OCI-LY1 (cell line): ENCODE measurements around the gene MYMK.

Experiments used
- H2AFZ ChIP-seq: fragments of 200-600 bp; sonication (generic), shearing (Covaris generic); 2 replicates; pipeline ENCODE4 v1.6.0; 2014; ENCODE audit warnings: antibody characterized with exemption, mild to moderate bottlenecking, low read length
- H3F3A ChIP-seq: fragments of 200-600 bp; sonication (generic), shearing (Covaris generic); 2 replicates; pipeline ENCODE4 v1.6.0; 2014; ENCODE audit warnings: mild to moderate bottlenecking, antibody characterized with exemption, low read length, moderate library complexity; ENCODE audit not compliant: insufficient read depth
- H3K27ac ChIP-seq: fragments of 200-600 bp; sonication (generic); 2 replicates; pipeline ENCODE4 v1.5.1; 2014; ENCODE audit warnings: low read length, mixed run types, mild to moderate bottlenecking, low read depth; ENCODE audit not compliant: poor library complexity, severe bottlenecking
- H3K27me3 ChIP-seq: fragments of 200-600 bp; sonication (generic); 2 replicates; pipeline ENCODE4 v1.6.0; 2014; ENCODE audit warnings: antibody characterized with exemption, mild to moderate bottlenecking, low read length, moderate library complexity; ENCODE audit not compliant: insufficient read depth
- H3K36me3 ChIP-seq: fragments of 200-600 bp; sonication (generic); 2 replicates; pipeline ENCODE4 v1.6.1; 2014; ENCODE audit warnings: mild to moderate bottlenecking, antibody characterized with exemption, low read length, moderate library complexity, mixed read lengths; ENCODE audit not compliant: insufficient read depth
- H3K4me1 ChIP-seq: fragments of 200-600 bp; sonication (generic); 2 replicates; pipeline ENCODE4 v1.5.1; 2014; ENCODE audit warnings: mild to moderate bottlenecking, low read length, moderate library complexity; ENCODE audit not compliant: insufficient read depth, severe bottlenecking
- H3K4me2 ChIP-seq: fragments of 200-600 bp; sonication (generic), shearing (Covaris generic); 2 replicates; pipeline ENCODE4 v1.6.1; 2014; ENCODE audit warnings: low read length
- H3K4me3 ChIP-seq: fragments of 200-600 bp; sonication (generic); 2 replicates; pipeline ENCODE4 v1.5.1; 2014; ENCODE audit warnings: low read length, low read depth, mild to moderate bottlenecking, mixed read lengths; ENCODE audit not compliant: poor library complexity, severe bottlenecking
- H3K79me2 ChIP-seq: fragments of 200-600 bp; shearing (Covaris generic); 2 replicates; pipeline ENCODE4 v1.6.1; 2016; ENCODE audit warnings: mixed run types, low read length, mixed read lengths; ENCODE audit not compliant: insufficient read depth
- H3K9ac ChIP-seq: fragments of 200-600 bp; sonication (generic), shearing (Covaris generic); 2 replicates; pipeline ENCODE4 v1.6.1; 2014; ENCODE audit warnings: mild to moderate bottlenecking, low read length, mixed read lengths
- H3K9me2 ChIP-seq: fragments of 200-600 bp; sonication (generic), shearing (Covaris generic); 2 replicates; pipeline ENCODE4 v1.6.1; 2014; ENCODE audit warnings: low read depth, mild to moderate bottlenecking, low read length, mixed read lengths
- H3K9me3 ChIP-seq: fragments of 200-600 bp; shearing (Covaris generic); 2 replicates; pipeline ENCODE4 v1.6.1; 2014; ENCODE audit warnings: low read length, mixed read lengths
- H4K20me1 ChIP-seq: fragments of 200-600 bp; sonication (generic), shearing (Covaris generic); 2 replicates; pipeline ENCODE4 v1.6.0; 2016; ENCODE audit warnings: mild to moderate bottlenecking, low read length; ENCODE audit not compliant: insufficient read depth
- CTCF ChIP-seq: fragments of 200-600 bp; sonication (generic), shearing (Covaris generic); IDR thresholded peaks from 2 replicates; pipeline ENCODE4 v1.5.1; 2017; ENCODE audit warnings: mild to moderate bottlenecking, antibody characterized with exemption, low read length, moderate library complexity, mixed read lengths
- EZH2 ChIP-seq: fragments of 200-600 bp; sonication (generic), shearing (Covaris generic); IDR thresholded peaks from 2 replicates; pipeline ENCODE4 v1.8.0; 2017; ENCODE audit warnings: borderline replicate concordance, mixed run types, mild to moderate bottlenecking, antibody characterized with exemption, low read length, moderate library complexity, mixed read lengths

The MYMK gene

GRCh38 chr9:133492061-133493021 is 32.4 kb downstream of the MYMK start:
- no peak for TF ChIP-seq EZH2
- TF ChIP-seq CTCF: no peak
- Histone ChIP-seq H3K4me2 (no peak overlapping the region), H2AFZ (no peak overlapping the region), H4K20me1 (no peaks in the 10 kb centered on the region), H3K79me2 (no peaks in the 10 kb centered on the region), H3K4me3 (no peak overlapping the region), H3K27ac (no peak overlapping the region), H3F3A (no peaks in the 10 kb centered on the region), H3K4me1 (no peaks in the 10 kb centered on the region), H3K36me3 (no peaks in the 10 kb centered on the region), H3K27me3 (peaks cover 7% of the 10 kb centered on the region; the same call in 1 of the 2 replicates), H3K9me2 (no peaks in the 10 kb centered on the region), H3K9me3 (no peaks in the 10 kb centered on the region), H3K9ac (no peak overlapping the region)

DNA sequence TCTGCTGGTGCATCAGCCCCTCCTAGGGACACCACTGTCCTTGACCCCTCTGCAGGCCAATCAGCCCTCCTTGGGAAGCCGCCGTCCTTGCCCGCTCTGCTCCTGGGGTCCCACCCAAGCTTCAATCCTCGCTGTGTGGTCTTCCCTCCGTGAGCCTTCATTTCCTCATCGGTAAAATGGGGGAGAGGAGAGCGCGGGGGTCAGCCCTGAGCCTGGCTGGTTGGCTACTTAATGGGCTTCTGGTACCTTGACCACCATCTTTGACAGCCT is 33.2 kb downstream of the MYMK start:
- Histone ChIP-seq H3K9me3 (no peaks in the 10 kb centered on the region), H4K20me1 (no peaks in the 10 kb centered on the region), H3K36me3 (no peaks in the 10 kb centered on the region), H2AFZ (no peak overlapping the region), H3K9ac (no peak overlapping the region), H3K9me2 (no peaks in the 10 kb centered on the region), H3K4me2 (no peak overlapping the region), H3K4me3 (no peak overlapping the region), H3K27me3 (peaks cover 7% of the 10 kb centered on the region; the same call in 1 of the 2 replicates), H3K79me2 (no peaks in the 10 kb centered on the region), H3F3A (no peaks in the 10 kb centered on the region), H3K4me1 (no peaks in the 10 kb centered on the region), H3K27ac (no peak overlapping the region)
- no peak for TF ChIP-seq EZH2
- TF ChIP-seq CTCF: no peak

- no peak overlapping the region for H3K4me3 ChIP-seq
- H3K27ac ChIP-seq: no peak overlapping the region
- H3K4me2 ChIP-seq: no peak overlapping the region
- no peak overlapping the region for H2AFZ ChIP-seq
- H3K27me3 ChIP-seq: peaks cover 7% of the 10 kb centered on the region; the same call in 1 of the 2 replicates
- no peaks in the 10 kb centered on the region for H3F3A ChIP-seq
- no peak overlapping the region for H3K9ac ChIP-seq
- H3K79me2 ChIP-seq: no peaks in the 10 kb centered on the region
- H3K9me2 ChIP-seq: no peaks in the 10 kb centered on the region
- no peaks in the 10 kb centered on the region for H3K9me3 ChIP-seq
- no peaks in the 10 kb centered on the region for H3K36me3 ChIP-seq
- peaks cover 3% of the 10 kb centered on the region for H3K4me1 ChIP-seq
- TF ChIP-seq EZH2: no peak
- TF ChIP-seq CTCF: no peak
- no peaks in the 10 kb centered on the region for H4K20me1 ChIP-seq
Measured at GRCh38 chr9:133490865-133491655, 33.7 kb downstream of the MYMK start.
